Measurements from ENCODE around the gene KLB.

KLB gene

GRCh38 chr4:39494354-39494753 is 87.6 kb downstream of the KLB start:
- no peak for TF ChIP-seq CTCF (conservative IDR thresholded peaks at IDR 0.05; ENCODE audit: control insufficient read depth, insufficient read depth, low read depth, low read length)
- no peak overlapping the region for H3K4me3 ChIP-seq (ENCODE audit: control insufficient read depth, low read depth, low read length)
- no peak for DNase-seq (ENCODE audit: low read depth)

GRCh38 chr4:39495446-39496213 is 88.9 kb downstream of the KLB start:
- H3K4me3 ChIP-seq (ENCODE audit: control insufficient read depth, low read depth, low read length), result no peak overlapping the region
- TF ChIP-seq CTCF (conservative IDR thresholded peaks at IDR 0.05; ENCODE audit: control insufficient read depth, insufficient read depth, low read depth, low read length), result no peak
- no peak for DNase-seq (ENCODE audit: low read depth)

GRCh38 chr4:39497909-39498726 is 91.4 kb downstream of the KLB start:
- TF ChIP-seq CTCF (conservative IDR thresholded peaks at IDR 0.05; ENCODE audit: control insufficient read depth, insufficient read depth, low read depth, low read length), result no peak
- DNase-seq (ENCODE audit: low read depth), result no peak
- no peak overlapping the region for H3K4me3 ChIP-seq (ENCODE audit: control insufficient read depth, low read depth, low read length)

GRCh38 chr4:39498727-39499020 is 91.9 kb downstream of the KLB start:
- no peak for TF ChIP-seq CTCF (conservative IDR thresholded peaks at IDR 0.05; ENCODE audit: control insufficient read depth, insufficient read depth, low read depth, low read length)
- DNase-seq (ENCODE audit: low read depth), result no peak
- H3K4me3 ChIP-seq (ENCODE audit: control insufficient read depth, low read depth, low read length), result no peak overlapping the region

Data from fibroblast of mammary gland (primary cell).